ENCODE results near the gene PCDHGB3.
"Not testable (repeated sequence)": the region's sequence is repeated elsewhere in the genome, so short reads cannot be mapped to it uniquely, and the experiment has no call there.

Gene PCDHGB3

GRCh38 chr5:141338538-141339306 lies 31.3 kb upstream of the PCDHGB3 start, which contains the start of gene PCDHGA2:
Gene PCDHGA2 (plus strand): TSS chr5:141338760.
- peak; percentile 64 for DNase-seq (ENCODE audit: low read depth)
- peak; percentile 66 for TF ChIP-seq CTCF (conservative IDR thresholded peaks at IDR 0.05; ENCODE audit: low read length)
- peak within 1 kb of the TSS; percentile 47 for H3K4me3 ChIP-seq (ENCODE audit: low read length)

DNA sequence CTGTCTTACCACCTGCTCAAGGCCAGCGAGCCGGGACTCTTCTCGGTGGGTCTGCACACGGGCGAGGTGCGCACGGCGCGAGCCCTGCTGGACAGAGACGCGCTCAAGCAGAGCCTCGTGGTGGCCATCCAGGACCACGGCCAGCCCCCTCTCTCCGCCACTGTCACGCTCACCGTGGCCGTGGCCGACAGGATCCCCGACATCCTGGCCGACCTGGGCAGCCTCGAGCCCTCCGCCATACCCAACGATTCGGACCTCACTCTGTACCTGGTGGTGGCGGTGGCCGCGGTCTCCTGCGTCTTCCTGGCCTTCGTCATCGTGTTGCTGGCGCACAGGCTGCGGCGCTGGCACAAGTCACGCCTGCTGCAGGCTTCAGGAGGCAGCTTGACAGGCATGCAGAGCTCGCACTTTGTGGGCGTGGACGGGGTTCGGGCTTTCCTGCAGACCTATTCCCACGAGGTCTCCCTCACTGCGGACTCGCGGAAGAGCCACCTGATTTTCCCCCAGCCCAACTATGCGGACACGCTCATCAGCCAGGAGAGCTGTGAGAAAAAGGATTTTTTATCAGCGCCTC lies 29.2 kb upstream of the PCDHGB3 start:
- not testable (repeated sequence) for DNase-seq (ENCODE audit: low read depth); H3K4me3 ChIP-seq (ENCODE audit: low read length)

DNA sequence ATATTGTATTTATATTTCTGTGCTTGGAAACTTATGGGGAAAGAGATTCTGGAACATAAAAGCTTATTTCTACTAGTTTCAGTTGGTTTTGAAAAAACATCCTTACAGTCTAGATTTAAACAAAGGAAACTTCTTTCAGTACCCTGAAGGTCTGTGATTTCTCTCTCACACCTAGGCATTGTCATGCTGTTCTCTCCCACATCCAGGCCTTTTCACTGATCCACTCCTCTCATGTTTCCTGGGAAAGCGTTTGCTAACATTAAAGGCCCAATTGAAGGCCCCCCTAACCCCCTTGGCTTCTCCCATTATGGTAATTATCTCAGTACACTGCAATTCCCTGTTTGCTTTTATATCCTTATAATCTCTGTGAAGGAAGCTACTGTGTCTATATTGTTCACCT lies 27.3 kb upstream of the PCDHGB3 start:
- TF ChIP-seq CTCF (conservative IDR thresholded peaks at IDR 0.05; ENCODE audit: low read length): no peak
- DNase-seq (ENCODE audit: low read depth): no peak
- H3K4me3 ChIP-seq (ENCODE audit: low read length): no peak overlapping the region

DNA sequence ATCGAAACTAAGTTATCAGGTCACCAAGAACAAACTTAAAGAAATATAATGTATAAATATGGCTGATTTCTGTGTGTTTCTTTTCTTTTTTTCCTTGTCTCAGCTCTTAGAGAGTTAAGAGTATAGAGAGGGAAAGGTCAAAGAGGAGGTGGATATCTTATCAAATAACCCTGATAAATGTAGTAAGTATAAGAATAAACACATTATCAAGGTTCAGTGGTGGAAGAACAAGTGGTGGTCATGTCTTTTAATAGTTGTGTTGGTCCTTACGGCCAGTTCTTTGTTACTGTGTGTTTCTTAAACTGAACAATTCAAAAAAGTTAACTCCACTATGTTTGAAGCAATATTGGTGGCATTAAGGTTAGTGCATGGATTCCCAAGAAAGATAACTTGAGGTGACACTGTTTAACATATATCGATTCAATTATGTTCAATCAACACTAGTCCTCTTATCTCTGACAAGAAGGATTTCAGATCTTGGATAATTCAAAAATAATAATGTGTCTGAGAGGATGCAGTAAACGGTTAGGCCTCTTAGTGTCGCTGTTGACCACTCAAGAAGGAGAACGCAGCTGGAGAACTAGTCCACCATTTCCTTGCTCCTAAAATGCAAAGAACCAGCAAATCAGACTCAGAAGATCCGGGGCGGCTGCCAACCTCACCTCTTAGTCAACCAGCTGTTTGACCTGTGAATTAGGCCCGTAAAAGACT lies 26.6 kb upstream of the PCDHGB3 start, which contains the start of gene PCDHGA3:
TSS of gene PCDHGA3 (plus strand) at position 588 of the 711 bp plus-strand sequence. CDS start 205 bp downstream, outside the sequence.
- H3K4me3 ChIP-seq (ENCODE audit: low read length): peak within 1 kb of the TSS; percentile 48
- DNase-seq (ENCODE audit: low read depth): peak; percentile 53
- TF ChIP-seq CTCF (conservative IDR thresholded peaks at IDR 0.05; ENCODE audit: low read length): peak; percentile 57

DNA sequence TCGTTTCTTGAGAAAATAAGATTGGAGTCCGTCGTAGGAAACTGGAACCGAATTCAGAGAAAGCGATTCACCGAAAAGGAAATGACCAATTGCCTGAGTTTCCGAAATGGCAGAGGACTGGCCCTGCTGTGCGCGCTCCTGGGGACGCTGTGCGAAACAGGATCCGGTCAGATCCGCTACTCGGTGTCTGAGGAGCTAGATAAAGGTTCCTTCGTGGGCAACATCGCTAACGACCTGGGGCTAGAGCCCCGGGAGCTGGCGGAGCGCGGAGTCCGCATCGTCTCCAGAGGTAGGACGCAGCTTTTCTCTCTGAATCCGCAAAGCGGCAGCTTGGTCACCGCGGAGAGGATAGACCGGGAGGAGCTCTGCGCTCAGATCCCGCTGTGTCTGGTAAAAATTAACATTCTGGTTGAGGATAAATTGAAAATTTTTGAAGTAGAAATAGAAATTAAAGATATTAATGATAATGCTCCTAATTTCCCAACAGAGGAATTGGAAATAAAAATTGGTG lies 26.0 kb upstream of the PCDHGB3 start:
- DNase-seq (ENCODE audit: low read depth): no peak
- TF ChIP-seq CTCF (conservative IDR thresholded peaks at IDR 0.05; ENCODE audit: low read length): no peak
- peak overlapping the region; percentile 48 for H3K4me3 ChIP-seq (ENCODE audit: low read length)

DNA sequence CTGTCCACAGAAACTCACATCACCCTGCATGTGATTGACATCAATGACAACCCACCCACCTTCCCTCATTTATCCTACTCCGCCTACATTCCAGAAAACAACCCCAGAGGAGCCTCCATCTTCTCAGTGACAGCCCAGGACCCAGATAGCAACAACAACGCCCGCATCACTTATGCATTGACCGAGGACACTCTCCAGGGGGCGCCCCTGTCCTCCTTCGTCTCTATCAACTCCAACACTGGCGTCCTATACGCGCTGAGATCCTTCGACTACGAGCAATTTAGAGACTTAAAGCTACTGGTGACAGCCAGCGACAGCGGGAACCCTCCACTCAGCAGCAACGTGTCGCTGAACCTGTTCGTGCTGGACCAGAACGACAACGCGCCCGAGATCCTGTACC lies 24.7 kb upstream of the PCDHGB3 start:
- no peak for DNase-seq (ENCODE audit: low read depth)
- TF ChIP-seq CTCF (conservative IDR thresholded peaks at IDR 0.05; ENCODE audit: low read length): no peak
- no peak overlapping the region for H3K4me3 ChIP-seq (ENCODE audit: low read length)

DNA sequence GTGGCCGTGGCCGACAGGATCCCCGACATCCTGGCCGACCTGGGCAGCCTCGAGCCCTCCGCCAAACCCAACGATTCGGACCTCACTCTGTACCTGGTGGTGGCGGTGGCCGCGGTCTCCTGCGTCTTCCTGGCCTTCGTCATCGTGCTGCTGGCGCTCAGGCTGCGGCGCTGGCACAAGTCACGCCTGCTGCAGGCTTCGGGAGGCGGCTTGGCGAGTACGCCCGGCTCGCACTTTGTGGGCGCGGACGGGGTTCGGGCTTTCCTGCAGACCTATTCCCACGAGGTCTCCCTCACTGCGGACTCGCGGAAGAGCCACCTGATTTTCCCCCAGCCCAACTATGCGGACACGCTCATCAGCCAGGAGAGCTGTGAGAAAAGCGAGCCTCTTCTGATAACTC lies 24.0 kb upstream of the PCDHGB3 start:
- H3K4me3 ChIP-seq (ENCODE audit: low read length); DNase-seq (ENCODE audit: low read depth): not testable (repeated sequence)

All from AG10803 (cell line).